AG09309 (cell line): ENCODE data around the gene DUSP2.

Source experiments
- DNase-seq: peaks from one replicate; pipeline ENCODE4 v3.0.0-alpha.2; 2010; ENCODE audit warnings: low read depth
- H3K4me3 ChIP-seq: 2 replicates; pipeline ENCODE4 v1.5.1; 2011; ENCODE audit warnings: mild to moderate bottlenecking, low read depth, low read length, moderate library complexity; ENCODE audit not compliant: control insufficient read depth
- CTCF ChIP-seq: IDR thresholded peaks from 2 replicates; pipeline ENCODE4 v1.5.1; 2011; ENCODE audit warnings: mild to moderate bottlenecking, low read depth, low read length, inconsistent platforms; ENCODE audit not compliant: insufficient read depth, control insufficient read depth; ENCODE audit errors: missing control alignments

Gene DUSP2

GRCh38 chr2:96148410-96149217 lies 3.4 kb upstream of the DUSP2 start:
- no peak overlapping the region for H3K4me3 ChIP-seq
- TF ChIP-seq CTCF, result no peak

GRCh38 chr2:96147593-96148201 lies 2.5 kb upstream of the DUSP2 start:
- no peak for DNase-seq
- no peak for TF ChIP-seq CTCF
- no peak overlapping the region for H3K4me3 ChIP-seq

More at GRCh38 chr2:96148410-96149217, 3.4 kb upstream of the DUSP2 start:
- DNase-seq, result no peak

- H3K4me3 ChIP-seq, result no peak overlapping the region
- no peak for DNase-seq
- no peak for TF ChIP-seq CTCF
Measured at GRCh38 chr2:96146881-96147592, 1.8 kb upstream of the DUSP2 start.

- no peak overlapping the region for H3K4me3 ChIP-seq
- DNase-seq, result no peak
- TF ChIP-seq CTCF, result no peak
Measured at GRCh38 chr2:96146153-96146880, 1.1 kb upstream of the DUSP2 start.

- TF ChIP-seq CTCF, result no peak
- no peak for DNase-seq
- no peak overlapping the region for H3K4me3 ChIP-seq
Measured at GRCh38 chr2:96145848-96146152, 560 bp upstream of the DUSP2 start.

- H3K4me3 ChIP-seq, result peak overlapping the region; percentile 28
- TF ChIP-seq CTCF, result no peak
- no peak for DNase-seq
Measured at GRCh38 chr2:96144481-96145035, 682 bp downstream of the DUSP2 start.
